GM10248 (cell line): ENCODE data around the gene A4GALT.

Source experiments
- CTCF ChIA-PET: fragments of 300-600 bp; sonication (Branson Sonifier 250); formaldehyde crosslinking; extraction: SDS; loops from one replicate; lab custom pipeline; 2021; ENCODE audit warnings: antibody characterized with exemption; lab: Yijun Ruan, JAX
- POLR2A ChIA-PET: fragments of 350-650 bp; sonication (Branson Sonifier 250); formaldehyde crosslinking; extraction: SDS; loops from one replicate; lab custom pipeline; 2020; ENCODE audit warnings: antibody characterized with exemption; lab: Yijun Ruan, JAX
- DNase-seq: peaks from one replicate; pipeline ENCODE4 v3.0.0; 2012; ENCODE audit errors: extremely low spot score
- TF ChIP-seq, protein P1 (sequence below): IDR thresholded peaks from 2 replicates; pipeline ENCODE4 v1.5.1; 2012; ENCODE audit warnings: mild to moderate bottlenecking, low read depth; ENCODE audit errors: extremely low read depth, missing control alignments, control extremely low read depth

A4GALT gene

DNA sequence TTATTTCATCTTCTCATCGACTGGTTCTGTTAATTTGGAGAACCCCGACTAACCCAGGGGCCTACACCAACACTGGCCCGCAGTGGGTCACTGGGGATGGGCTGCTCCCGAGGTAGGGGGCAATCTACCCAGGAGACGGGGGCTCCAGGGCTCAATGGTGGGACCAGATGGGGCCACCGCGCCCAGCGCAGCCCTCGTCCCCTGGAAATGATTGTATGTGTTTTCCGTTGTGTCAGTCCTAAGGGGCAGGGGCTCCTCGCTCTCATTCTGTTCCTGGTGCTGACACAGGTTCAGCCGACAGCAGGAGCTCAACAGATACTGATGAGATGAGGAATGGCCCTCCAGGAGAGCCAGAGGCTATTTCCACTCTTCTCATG is 20.7 kb downstream of the A4GALT start:
- CTCF ChIA-PET = interaction anchor here (1.1 to 1.5 kb wide), 3 partner anchors 37 to 75 kb away, joined by 3 to 4 read pairs (median 3); no protein-coding TSS in a partner anchor
- no peak for DNase-seq
- TF ChIP-seq, protein P1, sequence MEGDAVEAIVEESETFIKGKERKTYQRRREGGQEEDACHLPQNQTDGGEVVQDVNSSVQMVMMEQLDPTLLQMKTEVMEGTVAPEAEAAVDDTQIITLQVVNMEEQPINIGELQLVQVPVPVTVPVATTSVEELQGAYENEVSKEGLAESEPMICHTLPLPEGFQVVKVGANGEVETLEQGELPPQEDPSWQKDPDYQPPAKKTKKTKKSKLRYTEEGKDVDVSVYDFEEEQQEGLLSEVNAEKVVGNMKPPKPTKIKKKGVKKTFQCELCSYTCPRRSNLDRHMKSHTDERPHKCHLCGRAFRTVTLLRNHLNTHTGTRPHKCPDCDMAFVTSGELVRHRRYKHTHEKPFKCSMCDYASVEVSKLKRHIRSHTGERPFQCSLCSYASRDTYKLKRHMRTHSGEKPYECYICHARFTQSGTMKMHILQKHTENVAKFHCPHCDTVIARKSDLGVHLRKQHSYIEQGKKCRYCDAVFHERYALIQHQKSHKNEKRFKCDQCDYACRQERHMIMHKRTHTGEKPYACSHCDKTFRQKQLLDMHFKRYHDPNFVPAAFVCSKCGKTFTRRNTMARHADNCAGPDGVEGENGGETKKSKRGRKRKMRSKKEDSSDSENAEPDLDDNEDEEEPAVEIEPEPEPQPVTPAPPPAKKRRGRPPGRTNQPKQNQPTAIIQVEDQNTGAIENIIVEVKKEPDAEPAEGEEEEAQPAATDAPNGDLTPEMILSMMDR = no peak
- POLR2A ChIA-PET = interaction anchor here (0.5 kb wide), 1 partner anchor 1066 kb away, joined by 5 read pairs; no protein-coding TSS in a partner anchor

GRCh38 chr22:42699281-42699975 is 21.2 kb downstream of the A4GALT start:
- DNase-seq = no peak
- ChIA-PET CTCF (interaction anchor here (1.1 to 1.5 kb wide), 3 partner anchors 36 to 75 kb away, joined by 3 to 4 read pairs (median 3); no protein-coding TSS in a partner anchor), POLR2A (interaction anchor here (0.5 kb wide), 1 partner anchor 1066 kb away, joined by 5 read pairs; no protein-coding TSS in a partner anchor)
- TF ChIP-seq, protein P1 = no peak

GRCh38 chr22:42697542-42698013 is 23.1 kb downstream of the A4GALT start:
- ChIA-PET CTCF (interaction anchor here (1.2 kb wide), 1 partner anchor 77 kb away, joined by 3 read pairs; no protein-coding TSS in a partner anchor), POLR2A (no interaction called here)
- TF ChIP-seq, protein P1 = no peak
- DNase-seq = no peak

- CTCF ChIA-PET = no interaction called here
- POLR2A ChIA-PET = no interaction called here
- TF ChIP-seq, protein P1 = no peak
- no peak for DNase-seq
Measured at GRCh38 chr22:42696331-42696967, 24.2 kb downstream of the A4GALT start.

- POLR2A ChIA-PET = no interaction called here
- TF ChIP-seq, protein P1 = no peak
- DNase-seq = no peak
- CTCF ChIA-PET = no interaction called here
Measured at GRCh38 chr22:42695294-42695693, 25.4 kb downstream of the A4GALT start.

DNA sequence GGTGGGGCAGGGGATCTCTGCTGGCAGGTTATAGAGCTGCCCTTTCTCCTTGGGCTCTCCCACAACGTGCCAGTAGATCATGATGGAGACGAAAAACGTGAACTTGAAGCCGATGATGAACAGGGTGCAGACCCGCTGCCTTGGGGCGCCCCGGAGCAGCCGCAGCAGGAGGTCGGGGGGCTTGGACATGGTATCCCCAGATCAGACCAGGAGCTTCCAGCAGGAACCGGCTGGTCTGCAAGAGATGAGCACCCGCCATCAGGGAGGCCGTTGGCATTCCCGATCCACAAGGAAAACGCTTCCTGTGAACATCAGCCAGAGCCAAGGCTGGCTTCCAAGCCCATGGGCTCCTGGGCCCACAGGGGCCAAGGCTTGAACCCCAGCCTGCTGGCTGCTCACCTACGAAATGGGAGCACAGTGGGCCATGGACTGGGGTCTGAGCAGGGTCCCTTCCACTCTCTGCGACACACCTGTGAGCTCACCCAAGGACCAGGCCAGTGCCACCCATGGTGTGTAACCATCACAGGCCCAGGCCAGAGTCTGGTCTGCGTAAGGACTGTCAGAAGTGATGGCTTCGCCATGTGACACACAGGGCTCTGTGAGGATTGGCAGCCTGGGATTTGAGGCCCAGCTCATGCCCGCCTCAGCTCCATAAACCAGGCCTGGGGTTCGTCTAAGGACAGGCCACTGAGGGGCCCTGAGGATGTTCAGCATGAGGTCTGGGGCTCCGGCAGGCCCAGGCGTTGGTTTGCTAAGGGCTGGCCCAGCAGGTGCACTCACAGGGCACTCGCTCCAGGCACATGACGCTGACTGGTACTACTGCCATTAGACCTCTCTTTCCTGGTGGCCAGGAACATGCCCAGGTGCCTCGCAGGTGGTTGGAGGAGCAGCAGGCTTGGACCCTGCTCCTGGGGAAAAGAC is 26.6 kb downstream of the A4GALT start:
- ChIA-PET CTCF (no interaction called here), POLR2A (no interaction called here)

More for the DNA sequence above, 26.6 kb downstream of the A4GALT start:
- TF ChIP-seq, protein P1 = no peak
- no peak for DNase-seq
